GM20431 (cell line): Measurements from ENCODE around the gene UBAP2.

ENCODE experiments used
- in situ Hi-C: fragments of 300-500 bp; cut with MseI, MboI; formaldehyde crosslinking; loops from one replicate; pipeline ENCODE4 v1.15.0; 2020; ENCODE audit warnings: low sequenced_read_pairs; ENCODE audit not compliant: unreplicated experiment

UBAP2 gene

GRCh38 chr9:34048727-34049629, at the start of gene UBAP2:
TSS of gene UBAP2 (minus strand) at chr9:34048887. CDS start at chr9:34017148, 31,739 bp downstream.
- in situ Hi-C loops = no loop called here

GRCh38 chr9:34098307-34098706, 49.6 kb upstream of the UBAP2 start:
- in situ Hi-C loops = no loop called here

- in situ Hi-C loops = no loop called here
Observed at GRCh38 chr9:34097865-34098264, 49.2 kb upstream of the UBAP2 start.

GRCh38 chr9:34096751-34097150, 48.1 kb upstream of the UBAP2 start:
- in situ Hi-C loops = no loop called here

GRCh38 chr9:34093578-34093977, 44.9 kb upstream of the UBAP2 start:
- in situ Hi-C loops = no loop called here

- in situ Hi-C loops = no loop called here
Observed at GRCh38 chr9:34089311-34089710, 40.6 kb upstream of the UBAP2 start.

GRCh38 chr9:34087370-34087769, 38.7 kb upstream of the UBAP2 start:
- in situ Hi-C loops = no loop called here

- in situ Hi-C loops = no loop called here
Observed at GRCh38 chr9:34086864-34087263, 38.2 kb upstream of the UBAP2 start.

GRCh38 chr9:34085581-34086500, 37.2 kb upstream of the UBAP2 start:
- in situ Hi-C loops = no loop called here

GRCh38 chr9:34084562-34084961, 35.9 kb upstream of the UBAP2 start:
- in situ Hi-C loops = no loop called here

- in situ Hi-C loops = no loop called here
Observed at GRCh38 chr9:34079181-34079580, 30.5 kb upstream of the UBAP2 start.

GRCh38 chr9:34072868-34073590, 24.3 kb upstream of the UBAP2 start:
- in situ Hi-C loops = loop anchor here (25.0 kb wide), 1 partner anchor 89 kb away; no protein-coding TSS in a partner anchor

GRCh38 chr9:34072410-34072809, 23.7 kb upstream of the UBAP2 start:
- in situ Hi-C loops = loop anchor here (25.0 kb wide), 1 partner anchor 90 kb away; no protein-coding TSS in a partner anchor

GRCh38 chr9:34070606-34071324, 22.1 kb upstream of the UBAP2 start:
- in situ Hi-C loops = loop anchor here (25.0 kb wide), 1 partner anchor 92 kb away; no protein-coding TSS in a partner anchor

- in situ Hi-C loops = loop anchor here (25.0 kb wide), 1 partner anchor 92 kb away; no protein-coding TSS in a partner anchor
Observed at GRCh38 chr9:34069831-34070230, 21.1 kb upstream of the UBAP2 start.

- in situ Hi-C loops = loop anchor here (25.0 kb wide), 1 partner anchor 97 kb away; no protein-coding TSS in a partner anchor
Observed at GRCh38 chr9:34065541-34065940, 16.9 kb upstream of the UBAP2 start.

GRCh38 chr9:34059954-34060353, 11.3 kb upstream of the UBAP2 start:
- in situ Hi-C loops = loop anchor here (25.0 kb wide), 1 partner anchor 102 kb away; no protein-coding TSS in a partner anchor

- in situ Hi-C loops = loop anchor here (25.0 kb wide), 1 partner anchor 103 kb away; no protein-coding TSS in a partner anchor
Observed at GRCh38 chr9:34059281-34059680, 10.6 kb upstream of the UBAP2 start.
